Measurements from ENCODE around the gene DCLRE1C. TPM values are rescaled to one million over a fixed set of nuclear protein-coding genes. Genes with fewer than 3 reads are reported as not detected.

Gene DCLRE1C
- total RNA-seq, 2 experiments from 2014 or later: 50.2 to 81.3 TPM

GRCh38 chr10:14925268-14925667, 28.6 kb downstream of the DCLRE1C start:
- ChIA-PET CTCF (ENCODE audit: unreplicated experiment) (no interaction called here), POLR2A (no interaction called here)
- peaks cover 98% of the 10 kb centered on the region for H3K36me3 ChIP-seq (ENCODE audit: insufficient read depth, low read length)
- no peaks in the 10 kb centered on the region for H3K4me1 ChIP-seq (ENCODE audit: insufficient read depth, low read length, poor library complexity, severe bottlenecking)
- H3K27ac ChIP-seq (ENCODE audit: low read depth, low read length, poor library complexity, severe bottlenecking): no peak overlapping the region
- no peak for TF ChIP-seq EZH2phosphoT487 (IDR thresholded peaks at IDR 0.05; ENCODE audit: borderline replicate concordance, low read depth, low read length)
- TF ChIP-seq, protein P1, sequence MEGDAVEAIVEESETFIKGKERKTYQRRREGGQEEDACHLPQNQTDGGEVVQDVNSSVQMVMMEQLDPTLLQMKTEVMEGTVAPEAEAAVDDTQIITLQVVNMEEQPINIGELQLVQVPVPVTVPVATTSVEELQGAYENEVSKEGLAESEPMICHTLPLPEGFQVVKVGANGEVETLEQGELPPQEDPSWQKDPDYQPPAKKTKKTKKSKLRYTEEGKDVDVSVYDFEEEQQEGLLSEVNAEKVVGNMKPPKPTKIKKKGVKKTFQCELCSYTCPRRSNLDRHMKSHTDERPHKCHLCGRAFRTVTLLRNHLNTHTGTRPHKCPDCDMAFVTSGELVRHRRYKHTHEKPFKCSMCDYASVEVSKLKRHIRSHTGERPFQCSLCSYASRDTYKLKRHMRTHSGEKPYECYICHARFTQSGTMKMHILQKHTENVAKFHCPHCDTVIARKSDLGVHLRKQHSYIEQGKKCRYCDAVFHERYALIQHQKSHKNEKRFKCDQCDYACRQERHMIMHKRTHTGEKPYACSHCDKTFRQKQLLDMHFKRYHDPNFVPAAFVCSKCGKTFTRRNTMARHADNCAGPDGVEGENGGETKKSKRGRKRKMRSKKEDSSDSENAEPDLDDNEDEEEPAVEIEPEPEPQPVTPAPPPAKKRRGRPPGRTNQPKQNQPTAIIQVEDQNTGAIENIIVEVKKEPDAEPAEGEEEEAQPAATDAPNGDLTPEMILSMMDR (conservative IDR thresholded peaks at IDR 0.05; ENCODE audit: low read length): no peak
- intact Hi-C loops (cut with micrococcal nuclease; ENCODE audit: unreplicated experiment): no loop called here
- H3K9me2 ChIP-seq (ENCODE audit: insufficient read depth, low read length): no peaks in the 10 kb centered on the region
- DNase-seq (ENCODE audit: low spot score): no peak
- TSS peak; percentile 14 for BruUV-seq (replicated peaks)
- no peak overlapping the region for H2AFZ ChIP-seq (ENCODE audit: low read length)
- no peaks in the 10 kb centered on the region for H3K9me3 ChIP-seq (ENCODE audit: low read length)
- no peaks in the 10 kb centered on the region for H4K20me1 ChIP-seq (ENCODE audit: insufficient read depth, low read length)
- H3K4me2 ChIP-seq (ENCODE audit: low read length): no peak overlapping the region
- no peak overlapping the region for H3K4me3 ChIP-seq (ENCODE audit: low read depth, low read length, poor library complexity, severe bottlenecking)
- peaks cover 5% of the 10 kb centered on the region; the same call in 1 of the 2 replicates for H3K79me2 ChIP-seq (ENCODE audit: insufficient read depth, low read depth, low read length)

DNA sequence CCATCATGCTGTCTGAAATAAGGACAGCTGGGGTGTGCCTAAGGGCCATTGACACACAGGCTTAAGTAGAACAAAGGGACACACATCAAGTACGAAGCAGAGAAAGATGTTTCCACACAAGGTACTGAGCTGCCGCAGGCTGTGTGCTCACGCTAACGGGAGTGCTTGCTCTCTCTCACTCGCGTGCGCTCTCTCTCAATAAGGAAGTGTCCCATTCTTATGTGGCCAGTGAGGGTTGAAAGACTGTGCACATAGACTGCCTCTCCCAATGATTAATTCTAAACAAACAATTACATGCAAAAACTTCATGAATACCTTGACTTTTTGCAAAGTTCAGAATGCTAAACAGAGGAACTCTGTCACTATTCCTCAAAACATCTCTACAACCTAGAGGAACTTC, 29.9 kb downstream of the DCLRE1C start:
- no peak overlapping the region for H3K4me3 ChIP-seq (ENCODE audit: low read depth, low read length, poor library complexity, severe bottlenecking)
- DNase-seq (ENCODE audit: low spot score): no peak
- no peaks in the 10 kb centered on the region for H3K4me1 ChIP-seq (ENCODE audit: insufficient read depth, low read length, poor library complexity, severe bottlenecking)
- H3K79me2 ChIP-seq (ENCODE audit: insufficient read depth, low read depth, low read length): peaks cover 5% of the 10 kb centered on the region; the same call in 1 of the 2 replicates
- ChIA-PET POLR2A (no interaction called here), CTCF (ENCODE audit: unreplicated experiment) (no interaction called here)
- H3K9me3 ChIP-seq (ENCODE audit: low read length): peaks cover under 1% of the 10 kb centered on the region; the same call in 1 of the 2 replicates
- peaks cover 99% of the 10 kb centered on the region for H3K36me3 ChIP-seq (ENCODE audit: insufficient read depth, low read length)
- TF ChIP-seq EZH2phosphoT487 (IDR thresholded peaks at IDR 0.05; ENCODE audit: borderline replicate concordance, low read depth, low read length): no peak
- TF ChIP-seq, protein P1 (conservative IDR thresholded peaks at IDR 0.05; ENCODE audit: low read length): no peak
- H3K4me2 ChIP-seq (ENCODE audit: low read length): no peak overlapping the region
- no peaks in the 10 kb centered on the region for H3K9me2 ChIP-seq (ENCODE audit: insufficient read depth, low read length)
- H4K20me1 ChIP-seq (ENCODE audit: insufficient read depth, low read length): no peaks in the 10 kb centered on the region
- BruUV-seq (replicated peaks): no TSS peak
- no peak overlapping the region for H3K27ac ChIP-seq (ENCODE audit: low read depth, low read length, poor library complexity, severe bottlenecking)
- H2AFZ ChIP-seq (ENCODE audit: low read length): no peak overlapping the region
- intact Hi-C loops (cut with micrococcal nuclease; ENCODE audit: unreplicated experiment): no loop called here

- TF ChIP-seq EZH2phosphoT487 (IDR thresholded peaks at IDR 0.05; ENCODE audit: borderline replicate concordance, low read depth, low read length): no peak
- TF ChIP-seq, protein P1 (conservative IDR thresholded peaks at IDR 0.05; ENCODE audit: low read length): no peak
Measured at GRCh38 chr10:14918964-14919363, 34.9 kb downstream of the DCLRE1C start.

More at GRCh38 chr10:14918964-14919363, 34.9 kb downstream of the DCLRE1C start:
- H3K36me3 ChIP-seq (ENCODE audit: insufficient read depth, low read length): peaks cover 100% of the 10 kb centered on the region
- BruUV-seq (replicated peaks): no TSS peak
- peaks cover 17% of the 10 kb centered on the region; the same call in 1 of the 2 replicates for H3K79me2 ChIP-seq (ENCODE audit: insufficient read depth, low read depth, low read length)
- H2AFZ ChIP-seq (ENCODE audit: low read length): no peak overlapping the region
- H3K4me3 ChIP-seq (ENCODE audit: low read depth, low read length, poor library complexity, severe bottlenecking): no peak overlapping the region
- ChIA-PET CTCF (ENCODE audit: unreplicated experiment) (no interaction called here), POLR2A (no interaction called here)
- intact Hi-C loops (cut with micrococcal nuclease; ENCODE audit: unreplicated experiment): no loop called here
- peaks cover 34% of the 10 kb centered on the region for H3K9me3 ChIP-seq (ENCODE audit: low read length)
- DNase-seq (ENCODE audit: low spot score): no peak
- no peaks in the 10 kb centered on the region for H3K4me1 ChIP-seq (ENCODE audit: insufficient read depth, low read length, poor library complexity, severe bottlenecking)
- H3K27ac ChIP-seq (ENCODE audit: low read depth, low read length, poor library complexity, severe bottlenecking): no peak overlapping the region
- no peaks in the 10 kb centered on the region for H4K20me1 ChIP-seq (ENCODE audit: insufficient read depth, low read length)
- H3K9me2 ChIP-seq (ENCODE audit: insufficient read depth, low read length): no peaks in the 10 kb centered on the region
- no peak overlapping the region for H3K4me2 ChIP-seq (ENCODE audit: low read length)

All from OCI-LY7 (cell line).